Sigmoid colon (tissue), 4 donors: ENCODE data around the gene TMEM176A.

Experiments
- CTCF ChIP-seq, 4 experiments: fragments of 450-650 bp in 3 of 4; fragments of 200-600 bp in 1 of 4; IDR thresholded peaks; one replicate each; pipeline ENCODE4 v1.5.1; 2016 to 2019; ENCODE audit warnings: antibody characterized with exemption in 4 of 4, mild to moderate bottlenecking in 3 of 4, moderate library complexity in 2 of 4
- EP300 ChIP-seq, 4 donors: sonication (generic); formaldehyde crosslinking; IDR thresholded peaks; one replicate each; pipeline ENCODE4 v1.6.1; 2017; ENCODE audit warnings: antibody characterized with exemption in 4 of 4
- POLR2A ChIP-seq, 2 donors: fragments of 450-650 bp; IDR thresholded peaks; one replicate each; pipeline ENCODE4 v1.6.1; 2016; ENCODE audit warnings: antibody characterized with exemption in 2 of 2, mild to moderate bottlenecking in 2 of 2, moderate library complexity in 2 of 2
- POLR2AphosphoS5 ChIP-seq, 4 donors: sonication (generic); formaldehyde crosslinking; IDR thresholded peaks; one replicate each; pipeline ENCODE4 v1.6.1; 2017; ENCODE audit warnings: antibody characterized with exemption in 4 of 4

- TF ChIP-seq CTCF (IDR thresholded peaks at IDR 0.05) = no peak
- no peak for TF ChIP-seq POLR2A (IDR thresholded peaks at IDR 0.05)
- no peak for TF ChIP-seq POLR2AphosphoS5 (IDR thresholded peaks at IDR 0.05)
- TF ChIP-seq EP300 (IDR thresholded peaks at IDR 0.05) = no peak
Observed at GRCh38 chr7:150845421-150845861, 44.9 kb downstream of the TMEM176A start.
